Measurements from ENCODE around the gene FAM193B.
A peak's percentile ranks its signal among the peaks of the same experiment; 100 is the strongest.

The FAM193B gene

DNA sequence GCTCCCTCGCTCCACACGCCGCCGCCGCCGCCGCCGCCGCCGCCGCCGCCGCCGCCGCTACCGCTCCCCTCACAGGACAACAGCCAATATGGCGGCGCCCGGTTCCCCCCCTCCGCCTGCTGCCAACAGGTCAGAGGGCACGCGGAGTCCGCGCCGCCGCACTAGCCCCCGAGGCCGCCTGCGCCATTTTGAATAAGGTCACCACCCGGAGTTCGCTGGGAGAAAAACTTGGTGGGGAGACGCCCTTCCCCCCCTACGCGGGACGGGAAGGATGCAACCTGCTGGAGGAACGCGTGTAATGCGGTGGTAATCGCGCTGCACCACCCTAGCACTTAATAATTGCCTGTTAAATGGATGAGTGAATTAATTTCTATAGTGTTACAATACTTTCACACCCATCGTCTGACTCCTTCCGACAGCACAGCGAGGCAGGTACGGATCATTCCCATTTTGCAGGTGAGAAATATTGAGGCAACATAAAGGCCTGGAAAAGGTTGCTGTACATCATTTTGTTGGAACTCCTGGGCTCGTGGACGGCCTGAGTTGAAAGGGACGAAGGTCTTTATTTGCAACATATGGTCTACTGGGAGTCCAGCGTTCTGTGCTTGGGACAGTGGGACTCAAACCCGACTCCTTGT is at the start of gene FAM193B:
FAM193B (minus strand) TSS at position 90 of the 638 bp plus-strand sequence. CDS start 105 bp downstream, outside the sequence.
- DNase-seq, result peak; percentile 97 to 98

- DNase-seq, result no peak
These were observed 49.8 kb upstream of the FAM193B start for GRCh38 chr5:177604116-177604521.

GRCh38 chr5:177603631-177604030 is 49.3 kb upstream of the FAM193B start:
- DNase-seq, result no peak

GRCh38 chr5:177602458-177602830 is 48.1 kb upstream of the FAM193B start:
- no peak for DNase-seq

DNA sequence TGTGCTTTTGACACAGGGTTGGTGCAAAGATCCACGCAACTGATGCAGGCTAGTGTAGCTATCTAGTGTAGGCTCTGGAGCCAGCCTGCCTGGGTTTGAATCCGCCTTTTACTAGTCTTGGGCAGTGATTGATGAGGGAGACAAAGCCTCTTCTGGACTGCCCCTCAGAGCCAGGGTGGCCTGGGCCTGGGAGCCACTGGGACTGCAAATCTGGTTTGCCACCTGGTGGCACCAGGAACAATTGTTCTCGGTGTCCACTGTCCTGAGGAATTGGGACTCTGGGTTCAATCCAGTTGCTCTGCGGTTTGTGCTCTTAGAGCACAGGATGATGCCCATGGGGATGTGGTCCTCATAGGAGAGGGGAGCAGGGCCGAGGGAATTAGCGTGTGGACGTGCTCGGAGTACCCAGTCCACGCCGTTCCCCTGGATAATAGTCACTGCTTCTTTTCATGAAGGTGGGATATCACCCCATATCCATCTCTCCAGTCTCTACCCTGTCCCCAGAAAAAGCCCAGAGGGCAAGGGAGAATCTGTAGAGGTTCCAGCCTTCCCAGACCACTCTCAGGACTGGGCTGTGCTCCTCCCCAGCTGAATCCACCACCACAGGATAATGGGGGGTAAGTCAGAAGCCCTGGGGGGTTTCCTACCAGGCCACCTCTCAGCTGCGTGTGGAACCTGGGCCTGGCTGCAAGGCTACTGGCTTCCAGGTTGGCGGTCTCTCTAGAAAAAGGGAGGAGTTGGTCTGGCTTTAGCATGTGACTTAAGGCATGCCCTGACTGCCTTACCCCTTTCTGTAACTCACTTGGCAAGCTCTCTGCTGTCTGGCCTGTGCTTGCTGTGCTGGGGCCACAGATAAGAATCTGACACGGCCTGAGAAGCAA is 47.5 kb upstream of the FAM193B start:
- no peak for DNase-seq

DNA sequence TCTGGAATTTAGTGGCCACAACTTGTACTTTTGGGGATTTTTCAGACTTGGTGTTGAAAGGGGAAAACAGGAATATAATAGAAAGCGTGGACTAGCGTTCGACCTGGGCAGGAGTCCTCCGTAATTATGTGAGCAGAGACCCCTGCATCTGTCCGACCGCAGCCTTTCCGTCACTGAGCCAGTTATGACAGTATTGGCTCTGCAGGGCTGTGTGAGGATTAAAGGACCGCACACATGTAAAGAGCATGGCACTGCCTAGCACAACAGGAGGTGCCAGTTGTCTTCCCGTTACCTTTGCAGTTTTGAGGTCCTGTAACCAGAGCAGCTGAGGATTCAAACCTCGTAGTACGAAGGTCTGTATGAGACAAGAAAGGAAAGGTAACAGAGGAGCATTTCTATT is 46.8 kb upstream of the FAM193B start:
- no peak for DNase-seq

- no peak for DNase-seq
These were observed 46.2 kb upstream of the FAM193B start for GRCh38 chr5:177600508-177601018.

DNA sequence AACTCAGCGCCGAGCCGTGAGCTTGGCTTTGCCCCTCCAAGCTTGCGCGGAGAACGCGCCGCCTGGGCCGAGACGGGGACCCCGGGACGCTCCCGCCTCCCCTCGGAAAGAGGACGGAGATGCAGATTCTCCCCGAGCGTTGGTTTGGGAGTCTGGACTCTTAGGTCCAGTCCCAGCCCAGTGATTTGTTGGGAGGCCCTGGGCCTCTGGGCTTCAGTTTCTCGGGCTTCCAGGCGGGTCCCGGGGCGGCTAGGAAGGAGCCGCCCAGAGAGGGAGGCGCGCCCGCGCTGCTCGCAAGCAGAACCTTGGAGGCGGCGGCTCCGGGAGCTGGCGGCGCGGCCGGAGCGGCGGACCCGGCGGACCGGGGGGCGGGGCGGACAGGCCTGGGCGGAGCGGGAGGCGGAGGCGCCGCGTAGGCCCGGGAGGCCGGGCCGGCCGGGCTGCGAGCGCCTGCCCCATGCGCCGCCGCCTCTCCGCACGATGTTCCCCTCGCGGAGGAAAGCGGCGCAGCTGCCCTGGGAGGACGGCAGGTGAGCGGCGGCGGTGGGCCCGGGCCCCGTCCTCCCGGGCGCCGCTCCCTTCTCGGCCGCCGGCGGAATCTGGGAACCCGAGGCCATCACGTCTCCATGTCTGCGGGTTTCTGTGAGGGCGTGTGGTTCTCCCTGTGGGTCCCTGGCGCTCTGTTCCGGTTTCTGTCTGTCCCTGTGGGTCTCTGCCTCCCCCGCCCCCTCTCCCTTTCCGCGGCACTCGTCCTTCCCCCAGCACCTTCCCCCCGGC is 45.6 kb upstream of the FAM193B start, which contains the start of gene B4GALT7:
B4GALT7 (plus strand) TSS at position 402 of the 777 bp plus-strand sequence; CDS start at position 481, 79 bp downstream.
- peak; percentile 89 to 90 for DNase-seq

DNA sequence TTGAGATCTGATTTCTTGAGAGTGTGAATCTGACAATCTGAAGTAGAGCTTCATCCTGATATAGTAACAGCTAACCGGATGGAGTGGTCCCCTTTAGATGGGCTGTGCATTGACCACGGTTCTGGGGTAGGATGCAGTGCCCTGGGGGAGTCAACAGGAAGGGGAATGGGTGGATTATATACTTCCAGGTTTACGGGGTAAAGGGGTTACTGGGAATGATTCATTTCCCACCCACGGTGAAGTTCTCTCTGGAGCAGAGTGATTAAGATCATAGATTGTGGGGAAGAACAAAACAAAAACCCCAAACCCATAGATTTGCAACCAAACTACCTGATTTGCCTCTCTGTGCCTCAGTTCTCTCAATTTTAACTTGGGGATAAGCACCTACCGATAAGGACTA is 44.1 kb upstream of the FAM193B start:
- DNase-seq, result no peak

DNA sequence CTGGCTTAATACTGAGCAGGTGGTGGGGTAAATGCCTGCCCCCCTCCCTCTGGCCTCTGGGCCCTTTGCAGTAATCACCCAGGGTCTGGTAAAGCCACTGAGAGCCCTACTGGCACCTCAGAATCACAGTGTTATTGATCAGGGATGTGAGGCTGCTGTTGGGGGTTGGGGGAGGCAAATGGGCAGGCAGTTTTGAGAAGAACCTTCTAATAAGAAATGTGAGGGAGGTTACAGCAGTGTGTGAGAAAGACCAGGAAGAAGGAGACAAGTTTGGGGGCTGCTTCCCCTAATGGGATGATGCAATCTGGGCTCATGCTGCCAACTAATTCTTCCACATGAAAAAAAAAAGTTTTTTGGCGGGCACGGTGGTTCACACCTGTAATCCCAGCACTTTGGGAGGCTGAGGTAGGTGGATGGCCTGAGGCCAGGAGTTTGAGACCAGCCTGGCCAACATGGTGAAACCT is 42.4 kb upstream of the FAM193B start:
- no peak for DNase-seq

GRCh38 chr5:177595991-177596774 is 41.8 kb upstream of the FAM193B start:
- no peak for DNase-seq

DNA sequence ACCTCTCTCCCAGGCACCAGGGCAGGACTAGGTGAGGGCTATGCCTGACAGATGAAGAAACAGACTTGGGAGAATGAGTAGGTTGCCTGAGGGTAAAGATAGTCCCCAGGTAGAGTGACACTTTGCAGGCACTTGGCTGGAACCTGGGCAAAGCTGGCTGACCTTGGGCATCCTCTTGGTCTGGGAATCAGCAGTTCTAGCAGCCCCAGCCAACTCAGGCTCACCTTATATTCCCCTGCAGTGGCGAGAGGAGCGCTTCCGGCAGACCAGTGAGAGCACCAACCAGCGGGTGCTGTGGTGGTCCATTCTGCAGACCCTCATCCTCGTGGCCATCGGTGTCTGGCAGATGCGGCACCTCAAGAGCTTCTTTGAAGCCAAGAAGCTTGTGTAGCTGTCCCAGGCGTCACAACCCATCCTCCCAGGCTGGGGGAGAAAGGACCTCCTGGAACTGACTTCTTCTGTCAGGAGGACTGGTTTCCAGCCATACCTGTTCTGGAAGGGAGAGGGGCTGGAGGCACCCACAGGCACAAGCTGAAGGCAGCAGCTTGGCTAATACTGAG is 40.7 kb upstream of the FAM193B start:
- no peak for DNase-seq

GRCh38 chr5:177594071-177594470 is 39.7 kb upstream of the FAM193B start:
- no peak for DNase-seq

- no peak for DNase-seq
These were observed 39.1 kb upstream of the FAM193B start for GRCh38 chr5:177593511-177593910.

DNA sequence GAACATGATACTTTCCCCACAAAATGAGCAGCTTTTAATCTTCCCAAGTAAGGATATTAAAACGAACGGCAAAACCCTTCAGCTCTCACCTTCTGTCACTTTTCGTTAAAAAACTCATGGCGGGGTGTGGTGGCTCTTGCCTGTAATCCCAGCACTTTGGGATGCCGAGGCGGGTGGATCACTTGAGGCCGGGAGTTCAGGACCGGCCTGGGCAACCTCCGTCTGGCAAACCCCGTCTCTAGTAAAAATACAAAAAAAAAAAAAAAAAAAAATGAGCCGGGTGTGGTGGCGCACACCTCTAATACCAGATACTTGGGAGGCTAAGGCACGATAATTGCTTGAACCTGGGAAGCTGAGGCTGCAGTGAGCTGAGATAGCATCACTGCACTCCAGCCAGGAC is 38.5 kb upstream of the FAM193B start:
- DNase-seq, result no peak

- peak; percentile 84 to 87 for DNase-seq
These were observed 37.9 kb upstream of the FAM193B start, which contains the start of gene TMED9 for GRCh38 chr5:177592010-177592834. Gene TMED9, plus strand, starts transcription at chr5:177592203. Its CDS starts 12 bp downstream, at chr5:177592215.

- DNase-seq, result no peak
These were observed 37.3 kb upstream of the FAM193B start for GRCh38 chr5:177591690-177592009.

GRCh38 chr5:177590406-177590805 is 36.0 kb upstream of the FAM193B start:
- no peak for DNase-seq

- DNase-seq, result no peak
These were observed 34.1 kb upstream of the FAM193B start for GRCh38 chr5:177588413-177588909.

- no peak for DNase-seq
These were observed 24.0 kb upstream of the FAM193B start for GRCh38 chr5:177578316-177578715.

- no peak for DNase-seq
These were observed 21.8 kb upstream of the FAM193B start for GRCh38 chr5:177576169-177576568.
